IPS-11a (cell line): ENCODE data around the gene MAP2K2.

Source experiments
- H3K4me3 ChIP-seq: one replicate; pipeline ENCODE4 v1.5.1; 2013; ENCODE audit warnings: low read depth, low read length, control low read depth

The MAP2K2 gene

GRCh38 chr19:4082172-4082571 is 41.8 kb downstream of the MAP2K2 start:
- H3K4me3 ChIP-seq, result no peak overlapping the region

GRCh38 chr19:4081441-4082129 is 42.3 kb downstream of the MAP2K2 start:
- H3K4me3 ChIP-seq, result no peak overlapping the region

GRCh38 chr19:4080473-4080872 is 43.4 kb downstream of the MAP2K2 start:
- H3K4me3 ChIP-seq, result no peak overlapping the region

GRCh38 chr19:4077800-4078684 is 45.9 kb downstream of the MAP2K2 start:
- H3K4me3 ChIP-seq, result no peak overlapping the region

GRCh38 chr19:4077007-4077374 is 46.9 kb downstream of the MAP2K2 start:
- H3K4me3 ChIP-seq, result no peak overlapping the region

- no peak overlapping the region for H3K4me3 ChIP-seq
These were observed 48.5 kb downstream of the MAP2K2 start for GRCh38 chr19:4075373-4075772.

GRCh38 chr19:4071610-4072009 is 52.3 kb downstream of the MAP2K2 start:
- no peak overlapping the region for H3K4me3 ChIP-seq

- no peak overlapping the region for H3K4me3 ChIP-seq
These were observed 54.5 kb downstream of the MAP2K2 start for GRCh38 chr19:4069331-4069959.

GRCh38 chr19:4068047-4068966 is 55.6 kb downstream of the MAP2K2 start:
- H3K4me3 ChIP-seq, result no peak overlapping the region

- H3K4me3 ChIP-seq, result peak overlapping the region; percentile 13
These were observed 56.4 kb downstream of the MAP2K2 start for GRCh38 chr19:4067396-4068046.

GRCh38 chr19:4066682-4067395 is 57.1 kb downstream of the MAP2K2 start, which contains the start of gene ZBTB7A:
ZBTB7A (minus strand) TSS chr19:4066899; CDS start chr19:4055232, 11,667 bp downstream.
- peak within 1 kb of the TSS; percentile 35 for H3K4me3 ChIP-seq

- H3K4me3 ChIP-seq, result peak overlapping the region; percentile 35
These were observed 57.7 kb downstream of the MAP2K2 start for GRCh38 chr19:4066176-4066606.

GRCh38 chr19:4065430-4066175 is 58.3 kb downstream of the MAP2K2 start:
- no peak overlapping the region for H3K4me3 ChIP-seq

- peak overlapping the region; percentile 67 for H3K4me3 ChIP-seq
These were observed 59.2 kb downstream of the MAP2K2 start for GRCh38 chr19:4064496-4065260.

- peak overlapping the region; percentile 67 for H3K4me3 ChIP-seq
These were observed 59.8 kb downstream of the MAP2K2 start for GRCh38 chr19:4064149-4064495.

- H3K4me3 ChIP-seq, result peak overlapping the region; percentile 67
These were observed 60.4 kb downstream of the MAP2K2 start for GRCh38 chr19:4063369-4064148.
